ENCODE measurements around the gene RFTN1. TPM values are rescaled to one million over a fixed set of nuclear protein-coding genes. Genes with fewer than 3 reads are reported as not detected.

Gene RFTN1
- total and polyA plus RNA-seq, 2 donors (not counting 3 experiments of a cell fraction or from before 2014, with no cell fraction given), result 40.3 to 43.3 TPM

- BruUV-seq (replicated peaks), result no TSS peak
- POLR2A ChIA-PET, result no interaction called here
These were observed 140.1 kb downstream of the RFTN1 start for GRCh38 chr3:16373341-16373946.

More at GRCh38 chr3:16373341-16373946, 140.1 kb downstream of the RFTN1 start:
- H4K20me1 ChIP-seq (replicated peaks; ENCODE audit: control insufficient read depth, extremely low read depth, insufficient read depth, low read length), result no peaks in the 10 kb centered on the region
- dilution Hi-C loops (cut with MboI; ENCODE audit: extremely low pct_ligation_motif_present, low sequenced_read_pairs), result no loop called here
- no peaks in the 10 kb centered on the region for H3K4me1 ChIP-seq (ENCODE audit: control insufficient read depth, extremely low read depth, insufficient read depth, low read length)
- no peaks in the 10 kb centered on the region for H3K9me3 ChIP-seq (replicated peaks; ENCODE audit: control insufficient read depth, insufficient read depth, low read length)
- H3K4me2 ChIP-seq (ENCODE audit: insufficient read depth, low read length), result no peak overlapping the region
- no peak for TF ChIP-seq CTCF (IDR thresholded peaks at IDR 0.05; ENCODE audit: extremely low read depth in 1 of 2, insufficient read depth in 1 of 2, low read depth in 1 of 2, low read length in 2 of 2)
- TF ChIP-seq MAX (IDR thresholded peaks at IDR 0.05; ENCODE audit: insufficient read depth, insufficient read length), result no peak
- TF ChIP-seq FOS (IDR thresholded peaks at IDR 0.05; ENCODE audit: borderline replicate concordance, insufficient read depth, low read length), result no peak
- no peak for TF ChIP-seq GATA2 (IDR thresholded peaks at IDR 0.05; ENCODE audit: insufficient read depth, insufficient read length, low read depth, low read length)
- no peak for TF ChIP-seq POLR2AphosphoS5 (IDR thresholded peaks at IDR 0.05; ENCODE audit: insufficient read depth, low read depth, low read length)
- TF ChIP-seq EZH2 (IDR thresholded peaks at IDR 0.05; ENCODE audit: borderline replicate concordance, low read depth, low read length, severe bottlenecking), result no peak
- TF ChIP-seq POLR2A (IDR thresholded peaks at IDR 0.05; ENCODE audit: low read depth, low read length), result no peak
- no peak for TF ChIP-seq JUN (IDR thresholded peaks at IDR 0.05; ENCODE audit: borderline replicate concordance, insufficient read depth, insufficient read length, low read depth)
- TF ChIP-seq MYC (IDR thresholded peaks at IDR 0.05; ENCODE audit: low read depth, low read length), result no peak
- no peaks in the 10 kb centered on the region for H3K27me3 ChIP-seq (ENCODE audit: control insufficient read depth in 2 of 2, insufficient read depth in 2 of 2, low read length in 2 of 2)
- intact Hi-C loops (cut with micrococcal nuclease), result loop anchor here (5.0 kb wide), 1 partner anchor 144 kb away; no protein-coding TSS in a partner anchor
- H3K4me3 ChIP-seq (replicated peaks in 1 of 3; ENCODE audit: insufficient read depth in 1 of 3, low read depth in 1 of 3, low read length in 3 of 3), result no peak overlapping the region
- H3K36me3 ChIP-seq (ENCODE audit: control insufficient read depth in 2 of 2, extremely low read depth in 1 of 2, insufficient read depth in 2 of 2, low read length in 2 of 2), result peaks cover 6 to 18% of the 10 kb centered on the region in 2 experiments
- CTCF ChIA-PET, result interaction anchor here (0.8 kb wide), 1 partner anchor 103 kb away, joined by 3 read pairs; no protein-coding TSS in a partner anchor
- no peak for DNase-seq (ENCODE audit: low read depth, low spot score)
- H3K27ac ChIP-seq (ENCODE audit: insufficient read depth, low read depth, low read length), result no peak overlapping the region
- H3K79me2 ChIP-seq (ENCODE audit: control insufficient read depth, insufficient read depth, low read length), result no peaks in the 10 kb centered on the region
- no peaks in the 10 kb centered on the region for H3K9me1 ChIP-seq (replicated peaks; ENCODE audit: control insufficient read depth, extremely low read depth, insufficient read depth, low read length)
- no peak for FAIRE-seq
- no peak overlapping the region for H2AFZ ChIP-seq (ENCODE audit: low read depth, low read length)
- no peak overlapping the region for H3K9ac ChIP-seq (replicated peaks; ENCODE audit: extremely low read depth, insufficient read depth, low read length)
